HG02852 (cell line): ENCODE measurements around the gene LFNG.
A peak's percentile ranks its signal among the peaks of the same experiment; 100 is the strongest.

Experiments
- ATAC-seq: cut with Tn5 transposase; IDR thresholded peaks from one replicate; pipeline ENCODE4 v1.9.1; 2021; ENCODE audit warnings: mild to moderate bottlenecking, moderate library complexity; ENCODE audit not compliant: unreplicated experiment

The LFNG gene

GRCh38 chr7:2519119-2519930 is at the start of gene LFNG:
Gene LFNG (plus strand): TSS chr7:2519774. CDS start chr7:2519862, 88 bp downstream.
- peak; percentile 86 for ATAC-seq

DNA sequence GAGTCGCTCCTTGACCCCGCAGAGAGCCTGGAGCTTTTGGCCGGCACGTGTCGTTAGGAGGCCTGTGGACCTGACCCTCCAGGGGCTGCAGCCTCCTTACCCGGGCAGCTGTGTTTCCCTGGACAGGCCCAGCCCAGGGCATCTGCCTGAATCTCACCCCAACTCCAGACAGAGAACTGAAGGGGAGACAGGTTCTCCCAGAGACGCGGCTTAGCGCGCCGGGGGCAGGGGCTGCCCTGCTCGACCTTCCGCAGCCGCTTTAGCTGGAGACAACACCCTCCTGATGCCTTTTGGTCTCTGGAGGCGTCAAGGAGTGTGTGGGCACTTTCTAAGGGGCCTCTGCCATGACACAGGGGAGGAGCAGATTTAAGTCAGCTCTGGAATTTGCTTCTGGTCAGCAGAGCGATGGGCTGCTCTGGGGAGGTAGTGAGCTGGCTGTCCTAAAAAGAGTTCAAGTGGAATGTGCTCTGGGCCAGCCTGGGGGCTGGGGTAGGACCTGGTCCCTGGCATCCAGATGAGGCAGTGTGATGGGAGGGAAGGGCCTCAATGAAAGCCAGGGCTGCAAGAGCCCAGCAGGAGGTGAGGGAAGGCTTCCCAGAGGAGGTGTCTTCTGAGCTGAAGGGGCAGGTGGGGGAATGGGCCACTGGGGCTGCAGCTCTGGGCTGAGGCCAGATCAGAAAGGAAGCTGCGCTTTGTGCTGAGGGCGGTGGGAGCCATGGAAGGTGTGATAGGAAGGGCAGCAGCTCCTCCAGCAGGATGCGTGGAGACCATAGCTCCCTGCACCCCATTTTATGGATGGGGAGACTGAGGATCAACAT is 49.2 kb upstream of the LFNG start:
- no peak for ATAC-seq

- ATAC-seq: no peak
Observed at GRCh38 chr7:2471022-2471329, 48.6 kb upstream of the LFNG start.

- ATAC-seq: no peak
Observed at GRCh38 chr7:2471396-2471795, 48.2 kb upstream of the LFNG start.

GRCh38 chr7:2472739-2473138 is 46.8 kb upstream of the LFNG start:
- no peak for ATAC-seq

DNA sequence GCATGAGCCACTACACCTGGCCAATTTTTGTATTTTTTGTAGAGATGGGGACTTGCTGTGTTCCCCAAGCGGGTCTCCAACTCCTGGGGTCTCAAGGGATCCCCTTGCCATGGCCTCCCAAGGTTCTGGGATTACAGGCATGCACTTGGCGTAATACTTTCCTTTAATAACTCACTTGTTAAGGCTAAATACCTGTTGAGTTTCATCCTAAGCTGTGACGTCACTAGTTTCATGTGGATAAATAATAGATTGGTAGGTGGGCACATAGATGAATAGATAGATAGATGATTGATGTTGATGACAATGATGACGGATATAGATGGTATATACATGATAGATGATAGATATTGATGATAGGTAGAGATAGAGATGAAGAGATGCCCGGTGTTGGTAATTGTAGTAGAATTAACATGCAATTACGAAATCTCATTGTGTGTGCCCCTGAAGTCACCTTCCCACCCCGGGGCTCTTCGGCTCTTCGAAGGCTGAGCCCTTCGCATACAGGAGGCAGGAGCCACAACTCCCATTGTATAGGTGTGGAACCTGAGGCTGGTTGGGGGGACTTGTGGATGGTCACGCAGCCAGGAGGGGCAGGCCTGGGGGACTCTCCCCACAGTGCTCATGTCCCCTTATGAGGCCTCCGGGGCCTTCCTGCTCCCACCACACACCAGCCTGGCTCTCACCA is 45.9 kb upstream of the LFNG start:
- no peak for ATAC-seq

DNA sequence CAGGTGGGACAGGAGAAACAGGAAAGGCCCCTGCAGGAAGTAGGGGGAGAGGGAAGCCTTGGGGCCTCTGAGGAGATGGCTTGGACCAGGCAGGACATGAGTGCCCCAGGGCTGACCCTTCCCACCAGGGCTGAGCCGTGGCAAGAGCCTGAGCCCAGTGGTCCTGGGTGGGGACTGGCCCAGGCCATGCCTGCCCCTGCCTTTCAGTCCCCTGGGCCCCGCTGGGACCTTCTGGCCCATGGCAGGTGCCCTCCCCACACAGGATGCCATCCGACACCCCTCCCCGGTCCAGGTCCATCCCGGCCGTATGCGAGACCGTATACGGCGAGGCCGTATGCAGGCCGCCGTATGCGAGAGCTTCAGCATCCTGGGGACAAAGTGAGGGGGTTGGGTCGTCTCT is 45.4 kb upstream of the LFNG start:
- no peak for ATAC-seq

GRCh38 chr7:2474813-2475677 is 44.5 kb upstream of the LFNG start:
- ATAC-seq: no peak

DNA sequence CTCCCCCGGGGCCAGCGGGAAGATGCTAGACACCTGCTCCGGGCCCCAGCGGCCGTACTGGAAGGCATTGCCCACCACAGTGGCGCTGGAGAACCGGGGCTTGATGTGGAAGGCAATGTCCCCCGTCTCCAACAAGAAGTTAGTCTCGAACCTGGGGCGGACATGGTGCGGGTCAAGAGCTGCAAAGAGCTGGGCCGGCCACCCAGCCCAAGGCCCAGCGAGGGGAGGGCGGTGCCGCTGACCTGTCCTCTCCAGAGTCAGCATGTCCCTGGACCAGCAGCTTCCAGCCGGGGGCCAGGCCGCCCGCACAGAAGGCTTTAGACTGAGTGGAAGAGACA is 43.9 kb upstream of the LFNG start:
- no peak for ATAC-seq

DNA sequence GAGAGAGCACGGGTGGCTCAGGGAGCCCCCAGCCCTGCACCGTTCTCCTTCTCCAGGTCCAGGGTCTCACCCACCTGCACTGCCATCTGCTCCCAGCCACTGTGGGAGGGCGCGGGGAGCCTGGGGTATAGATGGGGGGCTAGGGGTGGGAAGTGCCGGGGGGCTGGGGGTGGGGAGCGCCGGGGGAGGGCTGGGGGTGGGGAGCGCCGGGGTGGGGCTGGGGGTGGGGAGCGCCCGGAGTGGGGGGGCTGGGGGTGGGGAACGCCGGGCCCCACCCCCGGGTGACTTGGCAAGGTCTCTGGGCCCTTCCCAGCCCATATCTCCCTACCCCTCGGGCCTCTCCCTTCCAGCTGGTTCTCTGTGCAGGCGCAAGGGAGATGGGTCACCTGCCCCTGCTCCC is 43.3 kb upstream of the LFNG start, which contains the start of gene GRIFIN:
GRIFIN (minus strand) TSS at position 101 of the 400 bp plus-strand sequence; CDS start at position 86, 15 bp downstream.
- ATAC-seq: no peak

DNA sequence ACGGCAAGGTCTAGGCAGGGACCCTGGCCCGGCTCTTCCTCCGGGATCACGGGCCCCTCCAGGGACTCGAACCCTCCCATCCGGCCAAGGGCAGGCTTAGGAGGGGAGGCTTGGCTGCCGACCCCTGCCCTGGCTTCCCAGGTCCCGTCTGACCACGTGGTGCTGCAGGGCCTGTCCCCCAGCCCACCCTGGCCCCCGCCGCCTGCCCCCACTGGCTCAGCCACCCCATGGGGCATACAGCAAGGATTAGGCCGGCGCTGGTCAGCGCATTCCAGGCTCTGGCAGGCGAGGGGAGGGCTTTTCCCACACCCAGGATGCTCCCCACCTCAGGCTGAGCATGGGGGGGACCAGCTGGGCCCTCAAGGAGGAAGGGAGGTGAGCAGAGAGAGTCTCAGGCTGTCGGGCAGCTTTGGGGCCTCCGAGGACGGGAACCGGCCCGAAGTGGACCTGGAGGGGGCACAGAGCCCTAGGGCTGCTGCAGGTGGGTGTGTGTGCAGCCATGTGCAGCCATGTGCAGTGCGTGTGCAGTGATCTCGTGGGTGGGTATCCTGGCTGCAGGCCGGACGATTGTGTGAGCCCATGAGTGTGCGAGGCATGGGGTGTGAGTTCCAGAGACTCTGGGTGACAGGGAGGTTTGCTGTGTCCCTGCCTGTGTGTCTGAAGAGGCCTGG is 42.7 kb upstream of the LFNG start:
- no peak for ATAC-seq

DNA sequence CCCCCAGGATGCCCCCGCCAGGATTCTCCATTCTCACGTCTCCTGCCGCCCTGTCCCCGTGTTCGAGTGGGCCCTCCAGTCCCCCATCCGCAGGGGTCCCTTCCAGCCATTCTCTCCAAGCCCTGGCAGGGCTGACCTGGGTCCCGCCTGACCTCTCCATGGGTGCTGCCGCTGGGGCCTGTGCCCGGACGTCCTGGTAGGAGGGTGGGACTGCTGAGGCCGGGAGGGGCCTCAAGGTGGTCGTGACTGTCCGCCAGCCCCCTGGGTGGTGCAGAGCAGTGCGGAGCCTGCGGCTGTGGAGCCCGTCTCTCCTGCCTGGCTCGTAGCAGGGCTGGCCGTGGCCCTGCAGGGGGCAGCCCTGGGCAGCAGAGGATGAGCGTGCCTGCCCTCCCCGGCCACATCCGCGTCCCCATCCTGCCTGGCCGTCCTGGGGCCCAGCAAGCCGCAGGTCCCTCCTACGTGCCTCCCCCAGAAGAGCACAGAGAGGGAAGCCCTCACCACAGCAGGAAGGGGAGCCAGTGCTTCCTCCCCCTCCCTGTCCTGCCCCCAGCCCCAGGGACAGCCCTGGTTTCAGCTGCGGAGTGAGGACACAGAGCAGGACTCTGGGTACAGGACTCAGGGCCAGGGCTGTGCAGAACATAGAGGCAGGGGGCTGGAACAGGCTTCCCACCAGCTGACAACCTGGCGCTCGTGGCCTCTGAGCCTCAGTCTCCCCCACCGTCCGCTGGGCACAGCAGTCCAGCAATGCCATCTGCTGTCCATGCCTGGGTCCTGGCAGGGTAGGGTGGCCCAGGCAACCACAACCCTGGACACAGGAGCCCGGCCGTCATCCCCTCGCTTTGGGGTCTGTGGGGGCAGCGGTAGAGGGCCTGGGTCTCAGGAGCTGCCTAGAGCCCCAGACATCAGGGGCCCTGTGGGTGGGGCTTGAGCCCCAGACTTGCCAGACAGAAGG is 41.9 kb upstream of the LFNG start:
- no peak for ATAC-seq

DNA sequence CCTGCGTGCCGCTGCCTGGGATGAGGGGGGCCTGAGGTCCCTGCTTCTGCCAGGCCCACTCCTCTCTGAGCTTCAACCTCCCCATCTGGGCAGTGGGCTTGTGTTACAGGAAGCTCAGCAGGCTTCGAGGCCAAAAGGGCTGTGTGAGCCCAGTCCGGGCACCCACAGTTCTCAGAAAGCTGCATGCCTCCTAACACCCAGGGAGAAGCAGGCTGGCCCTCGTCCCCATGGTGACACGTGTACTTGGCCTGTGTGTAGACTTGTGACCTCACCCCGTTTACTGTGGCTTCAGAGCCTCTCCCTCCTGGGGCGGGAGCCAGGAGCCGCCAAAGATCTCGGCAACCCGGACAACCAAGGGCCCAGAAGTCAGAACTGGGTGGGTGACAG is 41.2 kb upstream of the LFNG start:
- ATAC-seq: no peak

DNA sequence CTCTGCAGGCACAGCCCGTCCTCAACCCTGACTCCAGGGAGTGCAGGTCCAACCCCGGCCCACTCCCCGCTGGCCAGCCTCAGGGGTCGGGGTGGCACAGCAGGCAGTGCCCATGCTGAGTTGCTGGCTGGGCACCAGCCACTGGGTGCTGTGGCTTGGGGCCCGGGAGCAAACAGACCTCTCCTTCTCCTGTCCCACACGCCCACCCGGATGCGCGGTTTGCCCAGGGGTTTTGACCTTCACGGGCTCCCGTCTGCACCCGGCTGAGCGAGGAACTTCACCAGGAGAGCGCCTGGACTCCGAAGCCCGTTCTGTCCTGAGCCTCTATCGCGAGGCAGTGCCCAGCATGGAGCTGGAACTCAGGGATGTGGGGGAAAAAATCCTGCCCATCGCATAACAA is 40.8 kb upstream of the LFNG start:
- no peak for ATAC-seq

GRCh38 chr7:2479276-2480069 is 40.1 kb upstream of the LFNG start:
- no peak for ATAC-seq

GRCh38 chr7:2480070-2480408 is 39.5 kb upstream of the LFNG start:
- ATAC-seq: no peak

DNA sequence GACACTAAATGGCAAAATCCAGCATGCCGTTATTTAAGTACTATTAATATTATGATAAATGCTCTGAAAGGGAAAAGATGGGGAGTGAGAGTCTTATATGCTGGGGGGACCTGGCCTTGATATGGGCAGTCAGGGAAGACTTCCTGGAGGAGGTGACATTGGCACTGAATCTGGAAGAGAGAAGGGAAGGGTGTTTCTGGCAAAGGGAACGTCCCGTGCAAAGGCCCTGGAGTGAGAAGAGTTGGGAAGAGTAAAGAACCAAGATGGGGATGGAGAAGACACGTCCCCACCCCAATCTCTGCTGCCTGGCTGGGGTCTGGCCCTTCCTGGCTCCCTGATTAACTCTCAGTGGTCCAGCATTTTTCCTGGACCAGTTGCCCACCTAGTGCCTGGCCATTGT is 38.4 kb upstream of the LFNG start:
- ATAC-seq: no peak

GRCh38 chr7:2482725-2483451 is 36.7 kb upstream of the LFNG start:
- ATAC-seq: no peak
